ENCODE data around the gene LRRC3. TPM values are rescaled to one million over a fixed set of nuclear protein-coding genes. Genes with fewer than 3 reads are reported as not detected.

Gene LRRC3
- total RNA-seq, 1 donor from 2014 or later = 2.2 TPM

GRCh38 chr21:44436958-44437357 is 18.4 kb upstream of the LRRC3 start:
- Histone ChIP-seq H3K27me3 (no peaks in the 10 kb centered on the region), H3K36me3 (no peaks in the 10 kb centered on the region), H3K4me1 (no peaks in the 10 kb centered on the region), H3K4me3 (no peak overlapping the region), H3K9me3 (no peaks in the 10 kb centered on the region), H3K27ac (no peak overlapping the region)
- TF ChIP-seq, protein P1, sequence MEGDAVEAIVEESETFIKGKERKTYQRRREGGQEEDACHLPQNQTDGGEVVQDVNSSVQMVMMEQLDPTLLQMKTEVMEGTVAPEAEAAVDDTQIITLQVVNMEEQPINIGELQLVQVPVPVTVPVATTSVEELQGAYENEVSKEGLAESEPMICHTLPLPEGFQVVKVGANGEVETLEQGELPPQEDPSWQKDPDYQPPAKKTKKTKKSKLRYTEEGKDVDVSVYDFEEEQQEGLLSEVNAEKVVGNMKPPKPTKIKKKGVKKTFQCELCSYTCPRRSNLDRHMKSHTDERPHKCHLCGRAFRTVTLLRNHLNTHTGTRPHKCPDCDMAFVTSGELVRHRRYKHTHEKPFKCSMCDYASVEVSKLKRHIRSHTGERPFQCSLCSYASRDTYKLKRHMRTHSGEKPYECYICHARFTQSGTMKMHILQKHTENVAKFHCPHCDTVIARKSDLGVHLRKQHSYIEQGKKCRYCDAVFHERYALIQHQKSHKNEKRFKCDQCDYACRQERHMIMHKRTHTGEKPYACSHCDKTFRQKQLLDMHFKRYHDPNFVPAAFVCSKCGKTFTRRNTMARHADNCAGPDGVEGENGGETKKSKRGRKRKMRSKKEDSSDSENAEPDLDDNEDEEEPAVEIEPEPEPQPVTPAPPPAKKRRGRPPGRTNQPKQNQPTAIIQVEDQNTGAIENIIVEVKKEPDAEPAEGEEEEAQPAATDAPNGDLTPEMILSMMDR (IDR thresholded peaks at IDR 0.05) = no peak
- intact Hi-C loops (cut with DNase I) = no loop called here
- peak in 1 of 2 donors; percentile 44 for DNase-seq (ENCODE audit: low spot score in 2 of 2)

DNA sequence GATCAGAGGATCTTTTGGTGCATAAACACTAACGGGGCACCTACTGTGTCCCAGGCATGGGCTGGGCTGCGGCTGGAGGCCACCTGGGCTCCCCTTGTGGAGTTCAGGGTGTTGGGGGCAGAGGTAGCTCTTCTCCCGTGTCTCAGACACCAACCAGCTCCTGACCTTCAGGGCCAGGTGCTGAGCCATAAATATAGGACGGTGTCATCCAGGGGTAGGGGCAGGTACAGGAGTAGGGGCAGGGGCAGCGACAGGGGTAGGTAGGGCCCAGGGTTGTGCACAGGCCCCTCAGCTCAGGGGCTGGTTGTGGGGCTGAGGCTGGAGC is 18.0 kb upstream of the LRRC3 start:
- H3K36me3 ChIP-seq = no peaks in the 10 kb centered on the region
- no peaks in the 10 kb centered on the region for H3K9me3 ChIP-seq
- H3K4me3 ChIP-seq = no peak overlapping the region
- H3K27me3 ChIP-seq = no peaks in the 10 kb centered on the region
- no peaks in the 10 kb centered on the region for H3K4me1 ChIP-seq
- no peak overlapping the region for H3K27ac ChIP-seq
- intact Hi-C loops (cut with DNase I) = no loop called here
- no peak for DNase-seq (ENCODE audit: low spot score in 2 of 2)
- TF ChIP-seq, protein P1 (IDR thresholded peaks at IDR 0.05) = no peak

- no peak overlapping the region for H3K27ac ChIP-seq
- no peaks in the 10 kb centered on the region for H3K9me3 ChIP-seq
- intact Hi-C loops (cut with DNase I) = no loop called here
- no peak for DNase-seq (ENCODE audit: low spot score in 2 of 2)
- TF ChIP-seq, protein P1 (IDR thresholded peaks at IDR 0.05) = no peak
- no peaks in the 10 kb centered on the region for H3K36me3 ChIP-seq
- H3K4me3 ChIP-seq = peak overlapping the region in 1 of 2 donors; percentile 57
- no peaks in the 10 kb centered on the region for H3K27me3 ChIP-seq
- no peaks in the 10 kb centered on the region for H3K4me1 ChIP-seq
Measured at GRCh38 chr21:44437696-44438431, 17.4 kb upstream of the LRRC3 start.

DNA sequence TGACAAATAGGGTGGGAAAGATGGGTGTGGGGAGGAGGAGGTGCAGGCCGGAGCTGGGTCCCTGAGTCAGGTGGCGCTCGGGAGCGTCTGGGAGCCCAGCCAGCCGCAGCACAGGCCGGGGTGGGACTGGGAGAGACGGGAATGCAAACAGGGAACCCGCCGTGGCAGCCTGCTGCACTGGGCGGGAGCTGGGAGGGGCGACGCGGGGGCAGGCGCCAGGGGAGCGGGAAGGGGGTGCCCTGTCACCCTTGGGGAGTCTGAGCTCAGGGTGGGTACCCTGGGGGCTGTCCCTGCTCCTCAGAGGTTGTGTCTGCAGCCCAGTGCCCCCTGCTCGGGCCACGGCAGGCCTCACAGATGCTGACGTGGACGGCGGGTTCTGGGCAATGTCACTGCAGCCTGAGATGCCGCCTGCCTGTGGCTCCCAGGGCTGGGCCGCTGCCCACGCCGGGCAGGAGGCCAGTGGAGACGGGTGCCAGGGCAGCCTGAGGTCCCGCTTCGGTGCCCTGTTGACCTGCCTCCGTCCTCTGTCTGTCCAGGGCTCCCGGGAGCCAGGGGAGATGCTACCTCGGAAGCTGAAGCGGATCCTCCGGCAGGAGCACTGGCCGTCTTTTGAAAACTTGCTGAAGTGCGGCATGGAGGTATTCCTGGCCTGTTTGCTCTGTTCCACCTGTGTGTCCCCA is 16.6 kb upstream of the LRRC3 start:
- H3K4me1 ChIP-seq = no peaks in the 10 kb centered on the region
- no peaks in the 10 kb centered on the region for H3K27me3 ChIP-seq
- no peaks in the 10 kb centered on the region for H3K9me3 ChIP-seq
- TF ChIP-seq, protein P1 (IDR thresholded peaks at IDR 0.05) = no peak
- no peak for DNase-seq (ENCODE audit: low spot score in 2 of 2)
- H3K36me3 ChIP-seq = no peaks in the 10 kb centered on the region
- H3K4me3 ChIP-seq = peak overlapping the region in 1 of 2 donors; percentile 57
- intact Hi-C loops (cut with DNase I) = no loop called here
- no peak overlapping the region for H3K27ac ChIP-seq

- DNase-seq (ENCODE audit: low spot score in 2 of 2) = no peak
- Histone ChIP-seq H3K4me1 (no peaks in the 10 kb centered on the region), H3K9me3 (no peaks in the 10 kb centered on the region), H3K36me3 (no peaks in the 10 kb centered on the region), H3K27ac (no peak overlapping the region), H3K4me3 (no peak overlapping the region), H3K27me3 (no peaks in the 10 kb centered on the region)
- TF ChIP-seq, protein P1 (IDR thresholded peaks at IDR 0.05) = no peak
- intact Hi-C loops (cut with DNase I) = no loop called here
Measured at GRCh38 chr21:44439211-44439600, 16.1 kb upstream of the LRRC3 start.

All from ascending aorta (tissue), 2 donors.